GM12891 (cell line): ENCODE measurements around the gene RANBP9.

Experiments used
- POLR2A ChIP-seq: IDR thresholded peaks from 2 replicates; pipeline ENCODE4 v1.6.1; 2011; ENCODE audit warnings: low read depth, low read length, control low read depth
- POLR2AphosphoS5 ChIP-seq: IDR thresholded peaks from 2 replicates; pipeline ENCODE4 v1.6.1; 2011; ENCODE audit warnings: low read depth, low read length, control low read depth
- SPI1 ChIP-seq: IDR thresholded peaks from 2 replicates; pipeline ENCODE4 v1.6.1; 2011; ENCODE audit warnings: low read depth, low read length, control low read depth
- TAF1 ChIP-seq: IDR thresholded peaks from 2 replicates; pipeline ENCODE4 v1.6.1; 2011; ENCODE audit warnings: low read depth, low read length, control low read depth

DNA sequence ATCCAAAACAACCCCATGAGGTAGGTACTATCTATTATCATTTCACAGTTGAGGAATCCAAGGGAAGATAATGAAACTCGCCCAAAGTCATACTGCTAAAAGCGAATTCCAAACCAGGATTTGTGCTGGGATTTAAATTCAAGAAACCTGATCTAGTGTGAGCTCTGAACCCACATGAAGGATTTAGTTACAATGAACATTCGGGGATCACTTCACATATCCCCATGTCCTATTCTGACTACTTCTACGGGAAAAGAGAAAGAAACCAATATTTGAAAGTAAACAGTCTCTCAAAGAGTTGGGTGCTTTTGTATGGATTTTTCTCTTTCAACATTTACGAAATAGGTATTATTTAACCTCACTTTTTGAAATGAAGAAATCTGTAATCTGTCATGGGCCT is 12.9 kb downstream of the RANBP9 start:
- TF ChIP-seq POLR2A (no peak), TAF1 (no peak), POLR2AphosphoS5 (no peak), SPI1 (no peak)
